OCI-LY3 (cell line): Measurements from ENCODE around the gene RNF144B.
"Not testable (repeated sequence)": the region's sequence is repeated elsewhere in the genome, so short reads cannot be mapped to it uniquely, and the experiment has no call there.

ENCODE experiments used
- H2AFZ ChIP-seq: fragments of 200-600, 300-600 bp; shearing (Covaris generic); 2 replicates; pipeline ENCODE4 v1.6.0; 2014; ENCODE audit warnings: antibody characterized with exemption, low read depth, low read length
- H3K27ac ChIP-seq: fragments of 200-600, 300-600 bp; sonication (generic); 2 replicates; pipeline ENCODE4 v1.5.1; 2014; ENCODE audit warnings: mild to moderate bottlenecking, low read length, moderate library complexity, mixed read lengths
- H3K27me3 ChIP-seq: fragments of 200-600, 300-600 bp; sonication (generic); 2 replicates; pipeline ENCODE4 v1.6.1; 2014; ENCODE audit warnings: low read depth, low read length, mixed read lengths
- H3K36me3 ChIP-seq: fragments of 200-600, 300-600 bp; sonication (generic); replicated peaks from 2 replicates; pipeline ENCODE3; 2014; ENCODE audit warnings: low read depth, low read length, mixed read lengths
- H3K4me1 ChIP-seq: fragments of 300-600, 200-600 bp; sonication (generic); 2 replicates; pipeline ENCODE4 v1.6.1; 2014; ENCODE audit warnings: low read length, mixed read lengths
- H3K4me2 ChIP-seq: fragments of 200-600, 300-600 bp; sonication (generic); 2 replicates; pipeline ENCODE4 v1.6.1; 2014; ENCODE audit warnings: low read length, mixed read lengths
- H3K4me3 ChIP-seq: fragments of 300-600, 200-600 bp; sonication (generic); 2 replicates; pipeline ENCODE4 v1.5.1; 2014; ENCODE audit warnings: antibody characterized with exemption, mild to moderate bottlenecking, low read length, moderate library complexity
- H3K79me2 ChIP-seq: fragments of 300-600, 200-600 bp; shearing (Covaris generic); 2 replicates; pipeline ENCODE4 v1.6.1; 2014; ENCODE audit warnings: mild to moderate bottlenecking, low read length, mixed read lengths
- H3K9ac ChIP-seq: fragments of 300-600, 200-600 bp; shearing (Covaris generic); 2 replicates; pipeline ENCODE4 v1.6.0; 2014; ENCODE audit warnings: mild to moderate bottlenecking, low read length, moderate library complexity
- H3K9me3 ChIP-seq: fragments of 200-600, 300-600 bp; shearing (Covaris generic); 2 replicates; pipeline ENCODE4 v1.6.1; 2014; ENCODE audit warnings: low read length, mixed read lengths; ENCODE audit not compliant: insufficient read depth
- H4K20me1 ChIP-seq: fragments of 200-600, 300-600 bp; sonication (generic); 2 replicates; pipeline ENCODE4 v1.6.1; 2016; ENCODE audit warnings: low read length, mixed read lengths; ENCODE audit not compliant: insufficient read depth
- EZH2phosphoT487 ChIP-seq: fragments of 200-600 bp; shearing (Covaris generic); IDR thresholded peaks from 2 replicates; pipeline ENCODE4 v1.6.1; 2018; ENCODE audit warnings: antibody characterized with exemption, mixed run types, low read depth
- TF ChIP-seq, protein P1 (sequence below): fragments of 200-600, 300-600 bp; sonication (generic); IDR thresholded peaks from 2 replicates; pipeline ENCODE4 v1.5.1; 2014; ENCODE audit warnings: antibody characterized with exemption, low read length, low read depth

The RNF144B gene

DNA sequence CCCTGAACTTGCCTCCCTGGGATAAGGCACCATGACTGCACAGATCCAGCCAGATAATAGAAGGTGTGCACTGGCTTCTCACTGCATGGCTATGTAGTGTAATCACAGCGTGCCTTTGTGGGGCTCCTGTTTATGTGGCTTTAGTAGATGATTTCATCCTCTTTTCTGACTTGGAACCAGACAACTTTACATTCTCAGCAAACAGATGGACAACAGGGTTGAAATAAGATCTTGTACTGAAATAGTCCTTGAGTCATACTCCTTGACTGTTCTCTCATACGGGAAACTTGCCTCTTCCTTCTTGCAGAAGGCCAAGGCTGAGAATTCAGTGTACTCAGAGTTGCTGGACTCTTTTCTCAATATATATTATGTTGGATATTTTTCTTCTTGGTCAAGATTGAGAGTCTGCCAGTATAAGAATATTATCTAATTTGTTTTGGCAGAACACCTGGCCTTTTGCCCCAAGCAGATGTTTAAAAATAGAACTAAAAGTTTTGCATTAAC, 25.0 kb upstream of the RNF144B start:
- Histone ChIP-seq H4K20me1 (no peaks in the 10 kb centered on the region), H2AFZ (no peak overlapping the region), H3K4me3 (no peak overlapping the region), H3K79me2 (no peaks in the 10 kb centered on the region), H3K9ac (no peak overlapping the region), H3K4me2 (peak overlapping the region; percentile 24; the same call in 1 of the 2 replicates), H3K36me3 (peaks cover 18% of the 10 kb centered on the region), H3K27me3 (no peaks in the 10 kb centered on the region), H3K27ac (peak overlapping the region; percentile 29), H3K9me3 (peaks cover 6% of the 10 kb centered on the region), H3K4me1 (peaks cover 56% of the 10 kb centered on the region)
- no peak for TF ChIP-seq EZH2phosphoT487
- TF ChIP-seq, protein P1, sequence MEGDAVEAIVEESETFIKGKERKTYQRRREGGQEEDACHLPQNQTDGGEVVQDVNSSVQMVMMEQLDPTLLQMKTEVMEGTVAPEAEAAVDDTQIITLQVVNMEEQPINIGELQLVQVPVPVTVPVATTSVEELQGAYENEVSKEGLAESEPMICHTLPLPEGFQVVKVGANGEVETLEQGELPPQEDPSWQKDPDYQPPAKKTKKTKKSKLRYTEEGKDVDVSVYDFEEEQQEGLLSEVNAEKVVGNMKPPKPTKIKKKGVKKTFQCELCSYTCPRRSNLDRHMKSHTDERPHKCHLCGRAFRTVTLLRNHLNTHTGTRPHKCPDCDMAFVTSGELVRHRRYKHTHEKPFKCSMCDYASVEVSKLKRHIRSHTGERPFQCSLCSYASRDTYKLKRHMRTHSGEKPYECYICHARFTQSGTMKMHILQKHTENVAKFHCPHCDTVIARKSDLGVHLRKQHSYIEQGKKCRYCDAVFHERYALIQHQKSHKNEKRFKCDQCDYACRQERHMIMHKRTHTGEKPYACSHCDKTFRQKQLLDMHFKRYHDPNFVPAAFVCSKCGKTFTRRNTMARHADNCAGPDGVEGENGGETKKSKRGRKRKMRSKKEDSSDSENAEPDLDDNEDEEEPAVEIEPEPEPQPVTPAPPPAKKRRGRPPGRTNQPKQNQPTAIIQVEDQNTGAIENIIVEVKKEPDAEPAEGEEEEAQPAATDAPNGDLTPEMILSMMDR = no peak

DNA sequence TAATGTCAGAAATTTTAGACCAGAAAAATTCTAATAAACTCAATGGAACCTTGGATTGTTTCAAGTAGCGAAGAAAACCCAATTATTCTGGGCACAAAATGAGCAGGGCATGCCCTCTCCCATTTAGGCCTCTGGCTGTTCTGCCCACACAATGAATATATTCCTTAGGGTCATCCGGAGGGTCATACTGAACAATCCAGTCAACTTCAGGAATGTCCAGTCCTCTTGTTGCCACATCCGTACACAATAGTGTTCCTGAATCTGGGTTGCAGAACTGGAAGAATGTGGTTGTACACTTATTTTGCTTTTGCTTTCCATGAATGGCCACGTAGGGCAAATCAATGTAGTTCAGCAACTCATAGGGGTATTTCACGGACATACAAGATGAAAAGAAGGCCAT, 23.4 kb upstream of the RNF144B start:
- no peak overlapping the region for H3K9ac ChIP-seq
- no peaks in the 10 kb centered on the region for H3K79me2 ChIP-seq
- H3K27me3 ChIP-seq = no peaks in the 10 kb centered on the region
- H3K27ac ChIP-seq = no peak overlapping the region; the same call in 1 of the 2 replicates
- H3K9me3 ChIP-seq = peaks cover 6% of the 10 kb centered on the region
- H3K4me1 ChIP-seq = peaks cover 56% of the 10 kb centered on the region
- H3K4me2 ChIP-seq = no peak overlapping the region
- H4K20me1 ChIP-seq = no peaks in the 10 kb centered on the region
- no peak overlapping the region for H3K4me3 ChIP-seq
- TF ChIP-seq, protein P1 = no peak
- TF ChIP-seq EZH2phosphoT487 = no peak
- no peak overlapping the region for H2AFZ ChIP-seq
- H3K36me3 ChIP-seq = peaks cover 22% of the 10 kb centered on the region

DNA sequence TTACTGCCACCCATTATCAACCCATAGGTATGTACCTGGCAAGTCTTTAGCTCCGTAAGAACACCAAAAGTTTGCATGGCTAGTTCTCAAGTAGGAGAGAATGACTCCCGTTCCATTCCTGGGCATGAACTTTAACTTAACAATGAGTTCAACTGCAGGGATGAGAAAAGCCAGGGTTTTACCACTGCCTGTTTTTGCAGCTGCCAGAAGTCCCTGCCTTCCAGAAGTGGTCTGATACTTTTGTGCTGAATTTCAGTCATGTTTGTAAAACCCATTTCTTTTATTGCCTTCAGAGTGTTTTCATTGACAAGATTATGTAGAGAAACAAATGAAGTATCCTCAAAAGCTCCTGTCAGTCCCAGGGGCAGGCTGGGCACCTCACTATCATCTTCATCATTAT, 22.6 kb upstream of the RNF144B start:
- not testable (repeated sequence) for H3K79me2 ChIP-seq, H4K20me1 ChIP-seq, H3K27me3 ChIP-seq, H2AFZ ChIP-seq, H3K9me3 ChIP-seq, H3K4me2 ChIP-seq, H3K9ac ChIP-seq, H3K4me3 ChIP-seq
- H3K36me3 ChIP-seq = peaks cover 22% of the 10 kb centered on the region
- peaks cover 48% of the 10 kb centered on the region for H3K4me1 ChIP-seq
- H3K27ac ChIP-seq = peak overlapping the region; percentile 71

DNA sequence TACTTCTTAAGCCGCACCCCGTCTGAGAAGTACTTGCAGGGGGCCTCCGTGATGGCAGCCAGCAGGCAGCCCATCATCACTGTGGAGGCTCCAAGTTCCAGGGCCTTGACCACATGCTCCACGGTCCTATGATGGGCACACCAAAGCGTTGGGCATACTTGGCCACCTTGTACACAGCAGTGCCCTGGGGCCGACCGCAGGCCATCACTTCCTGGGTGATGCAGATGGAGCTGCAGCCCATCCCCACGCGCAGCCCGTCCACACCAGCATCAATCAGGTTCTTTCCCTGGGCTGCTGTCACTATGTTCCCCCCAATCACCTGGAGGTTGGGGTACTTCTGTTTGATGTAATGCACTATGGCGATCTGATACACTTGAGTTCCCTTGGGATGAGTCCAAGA, 19.8 kb upstream of the RNF144B start:
- no peaks in the 10 kb centered on the region for H3K79me2 ChIP-seq

More for the DNA sequence above, 19.8 kb upstream of the RNF144B start:
- Histone ChIP-seq H4K20me1 (no peaks in the 10 kb centered on the region), H3K9ac (no peak overlapping the region), H2AFZ (no peak overlapping the region), H3K36me3 (peaks cover 14% of the 10 kb centered on the region), H3K4me3 (no peak overlapping the region), H3K9me3 (peaks cover 6% of the 10 kb centered on the region), H3K4me1 (peaks cover 23% of the 10 kb centered on the region), H3K27ac (no peak overlapping the region), H3K27me3 (no peaks in the 10 kb centered on the region), H3K4me2 (no peak overlapping the region)
- TF ChIP-seq, protein P1 = no peak
- TF ChIP-seq EZH2phosphoT487 = no peak
